HG02763 (cell line): ENCODE measurements around the gene GABRD.

Experiments
- ATAC-seq: cut with Tn5 transposase; IDR thresholded peaks from one replicate; pipeline ENCODE4 v1.9.1; 2021; ENCODE audit warnings: mild to moderate bottlenecking, moderate library complexity; ENCODE audit not compliant: unreplicated experiment

Gene GABRD

GRCh38 chr1:2016123-2016522 lies 3.0 kb upstream of the GABRD start:
- no peak for ATAC-seq

DNA sequence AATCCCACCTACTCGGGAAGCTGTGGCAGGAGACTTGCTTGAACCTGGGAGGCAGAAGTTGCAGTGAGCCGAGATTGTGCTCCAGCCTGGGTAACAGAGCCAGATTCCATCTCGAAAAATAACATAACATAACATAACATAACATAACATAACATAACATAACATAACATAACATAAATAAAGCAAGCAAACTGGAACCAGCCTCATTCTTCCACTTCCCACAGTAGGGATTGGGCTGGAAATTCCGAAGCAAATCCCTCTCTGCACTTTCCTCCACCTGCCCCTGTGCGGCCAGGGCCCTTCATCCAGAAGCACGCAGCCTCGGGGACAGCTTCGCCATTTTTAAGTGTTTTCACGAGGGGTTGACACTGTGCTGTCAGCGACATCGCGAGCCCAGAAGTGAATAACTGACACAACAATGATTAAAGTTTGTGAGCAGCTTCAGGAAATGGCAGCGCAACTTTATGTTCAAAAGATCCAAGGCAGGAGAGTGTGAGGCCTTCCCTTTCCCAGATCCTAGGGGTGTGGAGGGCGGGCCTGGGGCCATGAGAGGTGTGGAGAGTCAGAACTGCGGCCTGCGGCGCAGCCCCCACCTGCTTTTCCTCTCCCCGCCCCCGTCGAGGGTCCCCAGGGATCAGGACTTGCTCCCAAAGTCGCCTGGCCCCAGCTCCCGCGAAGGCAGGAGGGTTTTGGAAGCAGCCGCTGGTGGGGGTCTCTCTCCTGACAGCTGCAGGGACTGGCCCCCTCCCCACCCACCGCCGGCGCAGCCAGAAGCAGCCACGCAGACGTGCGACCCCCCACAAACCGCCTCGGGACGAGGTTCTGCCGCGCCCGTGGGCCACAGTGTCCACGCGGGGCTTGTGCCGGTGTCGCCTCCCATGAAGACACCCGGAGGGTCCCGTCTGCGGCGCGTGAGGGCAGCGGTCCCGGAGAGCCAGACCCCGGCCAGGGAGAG lies 651 bp upstream of the GABRD start:
- no peak for ATAC-seq

DNA sequence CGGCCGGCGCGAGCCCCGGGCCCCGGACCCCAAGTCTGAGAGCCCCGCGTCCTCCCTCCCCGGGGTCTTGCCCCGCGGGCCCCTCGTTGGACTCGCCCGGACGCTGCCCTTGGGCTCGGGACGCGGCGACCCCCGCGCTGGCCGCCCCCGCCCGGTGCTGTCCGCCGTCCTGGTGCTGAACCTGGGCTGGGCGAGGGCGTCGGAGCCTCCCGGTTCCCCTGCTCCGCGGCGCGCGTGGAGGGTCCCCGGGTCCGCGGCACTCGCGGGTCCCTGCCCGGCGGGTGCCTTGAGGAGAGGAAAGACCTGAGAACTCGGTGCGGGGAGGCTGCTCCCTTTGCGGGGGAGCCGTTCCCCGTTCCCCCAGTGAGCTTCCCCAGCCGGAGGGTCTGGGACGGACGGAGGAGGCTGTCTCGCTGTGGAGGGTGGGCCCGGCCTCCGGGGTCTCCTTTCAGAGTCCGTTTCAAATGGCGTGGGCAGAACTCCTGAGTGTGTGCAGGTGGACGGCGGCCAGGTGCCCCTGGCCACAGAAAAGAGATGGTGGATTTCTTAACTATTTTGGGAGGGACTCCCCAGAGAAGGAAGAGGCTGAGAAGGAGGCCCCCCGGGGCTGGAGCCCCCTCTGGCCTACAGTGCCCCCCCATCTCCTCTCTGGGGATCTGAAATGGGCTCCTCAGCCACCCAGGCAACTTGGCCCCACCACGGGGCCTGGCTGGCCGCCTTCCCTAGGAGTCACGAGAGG lies 595 bp downstream of the GABRD start:
- ATAC-seq = no peak

DNA sequence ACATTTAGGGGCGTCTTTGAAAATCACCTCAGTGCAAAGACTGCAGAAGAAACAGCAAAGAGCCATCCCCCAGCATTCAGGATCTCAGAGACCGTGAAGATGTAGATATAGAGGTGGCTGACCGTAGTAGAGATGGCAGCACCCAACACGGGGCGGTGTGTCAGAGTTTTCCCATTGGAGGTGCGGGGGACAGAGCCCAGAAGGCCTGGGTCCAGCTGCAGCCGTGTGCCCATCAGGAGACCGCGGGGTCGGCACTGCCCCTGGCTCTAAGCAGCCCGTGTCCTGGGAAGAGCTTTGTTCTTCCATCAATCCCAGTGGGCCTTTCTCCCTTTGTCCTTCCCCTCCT lies 1.1 kb downstream of the GABRD start:
- no peak for ATAC-seq

DNA sequence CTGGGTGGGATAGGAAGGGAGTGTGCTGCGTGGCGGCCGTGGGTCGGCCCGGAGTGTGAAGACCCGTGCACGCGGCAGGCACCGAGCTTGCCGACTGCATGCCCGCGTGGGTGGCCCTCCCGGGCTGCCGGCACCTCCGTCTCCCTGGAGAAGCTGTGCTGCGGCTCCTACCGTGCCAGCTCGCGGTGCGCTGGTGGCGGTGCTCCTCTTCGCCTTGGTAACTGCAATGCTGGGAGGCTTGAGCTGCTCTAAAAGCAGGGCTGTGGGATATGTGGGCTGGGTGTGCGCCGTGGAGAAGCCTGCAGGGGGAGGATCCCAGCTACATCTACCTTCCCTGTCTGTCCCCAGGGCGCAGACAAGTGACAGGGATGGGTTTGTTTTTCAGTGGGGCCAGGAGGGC lies 2.4 kb downstream of the GABRD start:
- no peak for ATAC-seq

DNA sequence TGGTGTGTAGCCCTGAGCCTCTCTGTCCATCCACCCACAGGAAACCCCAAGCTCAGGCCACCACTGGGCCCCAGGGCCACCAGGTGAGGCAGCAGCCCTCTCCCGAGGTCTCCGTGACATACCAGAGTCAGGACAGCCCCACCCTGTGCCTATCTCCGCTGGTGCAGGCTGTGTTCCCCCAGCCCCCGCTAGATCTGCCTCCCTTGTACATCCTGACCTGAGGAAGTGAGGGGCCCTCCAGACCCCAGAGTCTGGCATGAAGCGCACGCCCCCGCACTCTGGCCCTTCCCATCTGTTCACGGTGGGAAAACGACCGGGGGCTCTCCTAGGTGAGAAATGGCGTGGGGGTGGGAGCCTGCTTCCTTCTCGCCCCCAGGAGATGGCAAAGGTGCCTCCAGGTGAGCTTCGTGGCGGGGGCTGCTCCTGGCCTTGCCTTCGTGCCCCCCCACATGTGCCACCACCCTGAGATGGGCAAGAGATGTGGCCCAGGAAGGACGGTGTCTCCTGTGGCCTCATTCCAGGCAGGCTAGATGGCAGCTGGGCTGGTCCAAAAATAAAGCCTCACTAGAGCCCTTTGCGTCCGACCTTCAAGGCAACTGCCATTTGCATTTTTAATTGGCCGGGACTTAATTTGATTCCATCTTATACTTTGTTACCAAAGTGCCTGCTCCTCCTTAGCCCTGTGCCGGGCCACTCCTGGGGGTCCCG lies 3.1 kb downstream of the GABRD start:
- no peak for ATAC-seq

- no peak for ATAC-seq
Observed at GRCh38 chr1:2023187-2023586, 4.0 kb downstream of the GABRD start.

GRCh38 chr1:2024451-2024850 lies 5.3 kb downstream of the GABRD start:
- ATAC-seq = no peak

DNA sequence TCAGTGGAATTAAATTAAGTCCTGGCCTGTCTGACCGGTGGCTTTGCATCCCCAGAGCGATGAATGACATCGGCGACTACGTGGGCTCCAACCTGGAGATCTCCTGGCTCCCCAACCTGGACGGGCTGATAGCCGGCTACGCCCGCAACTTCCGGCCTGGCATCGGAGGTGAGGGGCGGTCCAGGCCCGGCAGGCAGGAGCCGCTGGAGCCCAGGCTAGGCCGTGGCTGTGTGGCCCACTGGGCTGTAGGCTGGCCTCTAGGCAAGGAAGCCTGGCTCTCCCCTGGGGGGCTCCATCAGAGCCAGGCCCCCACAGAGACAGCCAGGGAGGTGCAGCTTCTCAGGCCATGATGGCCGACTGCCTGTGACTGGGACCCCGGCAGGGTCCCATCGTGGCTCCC lies 5.7 kb downstream of the GABRD start:
- ATAC-seq = no peak

DNA sequence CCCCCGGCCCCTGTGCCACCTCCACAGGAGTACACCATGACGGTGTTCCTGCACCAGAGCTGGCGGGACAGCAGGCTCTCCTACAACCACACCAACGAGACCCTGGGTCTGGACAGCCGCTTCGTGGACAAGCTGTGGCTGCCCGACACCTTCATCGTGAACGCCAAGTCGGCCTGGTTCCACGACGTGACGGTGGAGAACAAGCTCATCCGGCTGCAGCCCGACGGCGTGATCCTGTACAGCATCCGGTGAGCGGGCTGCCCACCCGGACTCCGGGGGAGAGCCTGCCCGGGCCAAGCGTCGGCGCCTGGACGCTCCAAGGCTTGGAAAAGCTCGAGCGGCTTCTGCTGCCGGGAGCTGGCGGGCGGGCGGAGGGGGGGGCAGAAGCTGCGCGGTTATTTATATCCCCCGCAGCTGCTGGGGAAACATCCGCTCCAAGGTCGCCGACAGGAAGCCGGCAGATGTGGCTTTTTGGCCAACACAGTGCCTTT lies 6.4 kb downstream of the GABRD start:
- ATAC-seq = no peak

DNA sequence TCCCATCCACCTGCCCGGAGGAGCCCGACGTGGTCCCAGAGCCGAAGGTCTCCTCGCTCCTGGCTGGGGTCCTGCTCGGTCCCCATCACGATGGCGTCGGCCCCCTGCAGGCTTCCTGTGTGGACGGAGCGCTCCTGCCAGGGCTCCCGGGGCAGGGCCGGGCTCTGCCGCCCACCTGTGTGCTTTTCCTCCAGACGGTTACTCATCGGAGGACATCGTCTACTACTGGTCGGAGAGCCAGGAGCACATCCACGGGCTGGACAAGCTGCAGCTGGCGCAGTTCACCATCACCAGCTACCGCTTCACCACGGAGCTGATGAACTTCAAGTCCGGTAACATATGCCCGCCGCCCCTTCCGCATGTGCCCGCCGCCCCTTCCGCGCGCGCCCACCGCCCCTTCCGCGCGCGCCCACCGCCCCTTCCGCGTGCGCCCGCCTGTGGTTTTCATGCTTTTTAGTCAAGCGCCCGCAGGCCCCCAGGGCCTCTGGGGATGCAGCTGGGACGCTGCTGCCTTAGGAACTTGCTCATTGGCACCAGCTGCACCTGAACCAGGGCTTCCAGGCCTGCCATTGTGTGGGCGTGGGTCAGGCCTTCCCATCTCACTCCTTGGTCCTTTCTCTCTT lies 8.9 kb downstream of the GABRD start:
- no peak for ATAC-seq

GRCh38 chr1:2028870-2029560 lies 9.9 kb downstream of the GABRD start:
- no peak for ATAC-seq

- ATAC-seq = no peak
Observed at GRCh38 chr1:2029561-2029960, 10.4 kb downstream of the GABRD start.

DNA sequence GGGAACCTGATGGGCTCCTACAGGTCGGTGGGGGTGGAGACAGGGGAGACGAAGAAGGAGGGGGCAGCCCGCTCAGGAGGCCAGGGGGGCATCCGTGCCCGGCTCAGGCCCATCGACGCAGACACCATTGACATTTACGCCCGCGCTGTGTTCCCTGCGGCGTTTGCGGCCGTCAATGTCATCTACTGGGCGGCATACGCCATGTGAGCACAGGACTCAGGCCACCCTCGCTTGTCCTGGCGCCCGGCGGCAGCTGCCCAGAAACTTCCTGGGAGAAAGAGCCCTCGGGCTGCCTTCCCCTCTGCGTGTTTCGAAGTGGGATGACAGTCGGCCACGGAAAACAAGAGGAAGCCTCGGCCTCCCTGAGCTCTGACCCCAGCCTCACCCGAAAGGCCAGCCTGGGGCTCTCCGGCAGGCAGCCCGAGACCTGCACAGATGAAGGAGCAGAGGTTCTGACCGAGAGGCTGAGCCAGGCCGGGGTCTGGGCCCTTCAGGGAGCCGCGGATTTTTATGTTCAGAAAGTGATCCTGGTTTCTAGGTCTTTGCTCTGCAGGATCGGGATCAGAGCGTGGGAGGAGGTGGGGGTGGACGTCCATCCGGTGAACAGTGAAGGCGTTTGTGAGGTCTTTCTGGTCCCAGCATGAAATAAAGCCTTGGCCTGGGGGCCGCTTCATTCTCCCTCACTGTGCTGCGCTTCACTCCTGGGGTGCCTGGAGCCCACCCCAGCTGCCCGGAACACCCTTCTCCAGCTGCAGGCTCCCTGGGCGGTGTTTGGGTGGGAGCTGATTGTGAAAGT lies 11.1 kb downstream of the GABRD start:
- no peak for ATAC-seq

DNA sequence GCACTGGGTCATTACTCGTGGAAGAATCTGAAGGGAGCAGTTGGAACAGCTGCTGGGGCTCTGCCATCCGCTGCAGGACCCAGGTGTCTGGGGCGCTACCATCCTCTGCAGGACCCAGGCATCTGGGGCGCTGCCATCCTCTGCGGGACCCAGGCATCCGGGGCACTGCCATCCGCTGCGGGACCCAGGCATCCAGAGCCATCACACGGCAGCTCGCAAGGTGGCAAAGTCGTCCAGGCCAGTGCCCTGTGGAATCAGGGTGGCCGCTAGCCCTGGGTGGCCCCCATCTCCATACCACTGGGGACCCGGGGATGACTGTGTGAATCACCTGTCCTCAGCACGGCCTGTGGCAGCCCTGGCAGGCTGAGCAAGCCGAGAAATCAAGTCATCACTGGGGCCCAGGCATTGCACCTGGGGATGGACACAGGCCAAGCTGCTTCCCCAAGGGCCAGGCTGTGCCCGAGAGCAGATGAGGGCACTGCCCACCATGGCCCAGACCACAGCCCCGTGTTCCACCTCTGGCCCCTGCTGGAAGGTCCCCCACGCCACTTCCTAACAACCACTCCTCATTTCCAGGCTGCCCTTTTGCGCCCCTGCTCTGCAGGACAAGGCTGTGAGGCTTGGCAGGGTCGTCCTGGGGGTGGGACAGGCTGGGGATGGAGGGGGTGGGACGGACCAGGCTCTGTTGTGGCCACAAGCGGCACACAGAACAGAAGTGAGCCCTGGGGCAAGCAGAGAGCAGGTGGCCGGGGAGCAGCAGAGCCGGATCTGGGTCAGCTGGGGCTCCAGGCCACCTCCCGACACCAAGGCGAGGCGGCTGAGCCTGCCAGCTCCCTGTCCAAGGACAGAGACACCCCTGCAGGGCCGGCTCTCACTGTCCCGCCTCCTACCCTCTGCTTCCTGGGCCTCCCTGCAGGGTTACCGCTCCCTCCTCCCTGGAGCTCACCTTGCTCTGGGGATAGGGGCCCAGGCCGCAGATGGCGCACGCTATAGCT lies 12.7 kb downstream of the GABRD start:
- no peak for ATAC-seq

DNA sequence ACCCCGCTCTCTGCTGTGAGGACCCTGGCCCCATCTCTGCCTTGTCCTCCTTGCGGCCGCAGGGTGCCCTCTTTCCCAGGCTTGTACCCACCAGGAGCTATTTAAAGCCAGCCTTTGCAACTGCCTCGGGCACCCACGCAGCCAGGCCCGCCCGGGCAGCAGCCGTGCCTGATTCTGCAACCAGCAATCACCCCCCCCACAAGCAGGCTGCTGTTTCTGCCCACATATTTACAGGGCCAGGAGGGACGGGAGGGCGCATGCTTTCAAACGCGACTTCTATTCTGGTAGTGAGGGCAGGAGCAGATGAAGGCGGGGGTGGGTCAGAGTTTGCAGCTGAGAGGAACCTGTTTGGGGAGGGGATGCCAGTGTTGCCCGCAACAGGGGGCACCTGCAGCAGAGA lies 13.6 kb downstream of the GABRD start:
- no peak for ATAC-seq

DNA sequence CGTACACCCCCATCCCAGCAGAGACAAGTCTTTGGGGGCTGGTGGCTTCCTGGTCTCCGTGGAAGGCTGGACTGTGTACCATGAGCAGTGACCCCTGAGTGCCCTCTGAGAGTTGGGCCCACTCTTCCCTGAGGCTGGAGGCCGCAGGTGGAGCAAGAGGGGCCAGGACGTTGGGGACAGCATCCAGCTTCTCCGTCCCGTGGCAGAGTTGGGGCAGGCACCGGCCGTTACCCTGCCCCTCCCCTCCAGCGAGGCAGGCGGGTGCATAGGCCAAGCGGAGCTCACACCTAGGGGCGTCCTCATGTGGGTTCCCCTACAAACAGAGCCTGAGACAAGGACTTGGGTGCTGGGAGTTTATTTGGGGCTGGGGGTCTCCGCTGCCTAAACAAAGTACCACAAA lies 14.0 kb downstream of the GABRD start:
- ATAC-seq = no peak

DNA sequence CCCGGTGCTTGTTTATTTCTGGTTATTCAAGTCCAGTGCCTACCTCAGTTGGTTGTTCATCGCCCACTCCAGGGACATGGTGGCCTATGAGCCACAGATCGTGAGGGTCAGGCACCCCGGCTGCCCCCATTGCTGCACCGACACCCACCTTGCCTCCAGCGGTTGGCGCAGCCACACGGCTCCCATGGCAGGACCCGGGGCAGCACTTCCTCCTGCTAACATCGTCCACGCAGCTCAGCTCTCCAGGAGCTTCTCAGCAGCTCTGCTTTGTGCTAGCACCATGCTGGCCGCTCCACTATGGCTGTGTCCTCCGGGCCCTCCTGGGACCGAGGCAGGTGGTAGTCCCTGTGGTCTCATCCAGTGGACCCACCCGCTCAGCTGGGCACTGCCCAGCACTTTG lies 17.1 kb downstream of the GABRD start:
- no peak for ATAC-seq
